ENCODE measurements around the gene ALDOB. TPM values are rescaled to one million over a fixed set of nuclear protein-coding genes. Genes with fewer than 3 reads are reported as not detected.

Gene ALDOB
- total and polyA plus RNA-seq, 2 of the 8 experiments (the other 6 are each of a cell fraction or from before 2014, with no cell fraction given) = not detected

- H3K79me1 ChIP-seq (ENCODE audit: low read depth, low read length) = no peaks in the 10 kb centered on the region
- no peaks in the 10 kb centered on the region; a peak in 1 of 7 replicates for H3K4me1 ChIP-seq (replicated peaks in 1 of 4; ENCODE audit: control insufficient read depth in 3 of 4, insufficient read depth in 4 of 4, low read length in 3 of 4)
- H3K4ac ChIP-seq (replicated peaks; ENCODE audit: insufficient read length, low read depth, low read length) = no peak overlapping the region
- 80% methylated on average over 5 of the region's 5 CpGs; no CpG with 5 or more reads in 1 of the 2 experiments for WGBS, 2 experiments (ENCODE audit: extremely low coverage in 1 of 2, insufficient coverage in 1 of 2, insufficient read length in 1 of 2, insufficient replicate concordance in 2 of 2, low coverage in 1 of 2, low lambda C conversion rate in 2 of 2, missing lambda C conversion rate in 1 of 2)
- H2BK5ac ChIP-seq (ENCODE audit: low read depth, low read length) = no peak overlapping the region
- peaks cover 1% of the 10 kb centered on the region; the same call in 1 of the 2 replicates for H3K23me2 ChIP-seq (ENCODE audit: low read depth, low read length)
- no peak overlapping the region for H3K9ac ChIP-seq (replicated peaks in 1 of 4; ENCODE audit: extremely low read depth in 1 of 4, low read depth in 3 of 4, low read length in 3 of 4)
- H2BK120ac ChIP-seq (replicated peaks; ENCODE audit: low read depth, low read length) = no peak overlapping the region
- no peak overlapping the region for H4K91ac ChIP-seq (replicated peaks; ENCODE audit: insufficient read length, low read length)
- TF ChIP-seq BACH1 (IDR thresholded peaks at IDR 0.05; ENCODE audit: low read length) (no peak), EZH2 (IDR thresholded peaks at IDR 0.05; ENCODE audit: low read depth, low read length, severe bottlenecking) (no peak), SIX5 (IDR thresholded peaks at IDR 0.05; ENCODE audit: low read depth, low read length) (no peak), CHD2 (IDR thresholded peaks at IDR 0.05; ENCODE audit: low read length) (no peak), SIN3A (conservative IDR thresholded peaks at IDR 0.05 in 1 of 2, IDR thresholded peaks at IDR 0.05 in 1 of 2; ENCODE audit: low read depth in 1 of 2, low read length in 2 of 2) (no peak), SRF (IDR thresholded peaks at IDR 0.05; ENCODE audit: low read depth, low read length) (no peak), KDM1A (IDR thresholded peaks at IDR 0.05; ENCODE audit: borderline replicate concordance, low read length) (no peak), HDAC2 (IDR thresholded peaks at IDR 0.05; ENCODE audit: borderline replicate concordance in 1 of 2, low read depth in 2 of 2, low read length in 2 of 2) (no peak), CREB1 (IDR thresholded peaks at IDR 0.05) (no peak), RXRA (IDR thresholded peaks at IDR 0.05; ENCODE audit: insufficient read depth, low read depth, low read length) (no peak), RBBP5 (IDR thresholded peaks at IDR 0.05; ENCODE audit: borderline replicate concordance, low read depth, low read length) (no peak), POU5F1 (IDR thresholded peaks at IDR 0.05; ENCODE audit: low read depth, low read length) (no peak), BCL11A (IDR thresholded peaks at IDR 0.05; ENCODE audit: low read depth in 2 of 2, low read length in 2 of 2) (no peak)
- FAIRE-seq = no peak
- no peak overlapping the region for H3K27ac ChIP-seq (ENCODE audit: low read depth, low read length)
- no peaks in the 10 kb centered on the region for H3K36me3 ChIP-seq (ENCODE audit: control insufficient read depth in 2 of 4, insufficient read depth in 4 of 4, low read length in 3 of 4)
- no peak overlapping the region for H3K18ac ChIP-seq (ENCODE audit: extremely low read depth, low read length)
- no peaks in the 10 kb centered on the region for H3K9me3 ChIP-seq (ENCODE audit: insufficient read depth in 2 of 2, low read depth in 1 of 2, low read length in 1 of 2)
- H4K8ac ChIP-seq (ENCODE audit: extremely low read depth, insufficient read depth, low read length) = no peak overlapping the region
- no peak overlapping the region for H3K14ac ChIP-seq (ENCODE audit: insufficient read length)
- ChIA-PET POLR2A (ENCODE audit: partially characterized antibody) (interaction anchor here (0.6 to 1.5 kb wide), 2 partner anchors 14 to 108 kb away, joined by 3 read pairs; no protein-coding TSS in a partner anchor), CTCF (ENCODE audit: partially characterized antibody) (interaction anchor here (1.0 to 2.3 kb wide), 12 partner anchors 8 to 105 kb away, joined by 3 to 15 read pairs (median 4); no protein-coding TSS in a partner anchor)
- H4K20me1 ChIP-seq (replicated peaks in 1 of 2; ENCODE audit: control insufficient read depth in 1 of 2, insufficient read depth in 2 of 2, low read length in 2 of 2) = no peaks in the 10 kb centered on the region
- no peak overlapping the region for H2BK12ac ChIP-seq (ENCODE audit: low read depth, low read length)
- H3K27me3 ChIP-seq (replicated peaks in 1 of 4; ENCODE audit: control insufficient read depth in 3 of 4, extremely low read depth in 1 of 4, insufficient read depth in 3 of 4, low read length in 3 of 4) = no peaks in the 10 kb centered on the region
- 0 out of 2 replicates have a peak overlapping the region, but pooled peaks have one; percentile 28 for H2AFZ ChIP-seq (ENCODE audit: low read length)
- H2BK15ac ChIP-seq (ENCODE audit: low read length) = no peak overlapping the region
- H3K56ac ChIP-seq (replicated peaks; ENCODE audit: insufficient read length, low read depth, low read length) = no peak overlapping the region
- H2BK20ac ChIP-seq (ENCODE audit: low read length) = no peak overlapping the region
- no peak for DNase-seq (ENCODE audit: low read depth in 1 of 2, low spot score in 2 of 2)
- H3K23ac ChIP-seq (ENCODE audit: insufficient read length) = no peak overlapping the region
- no peak overlapping the region for H3K4me3 ChIP-seq (ENCODE audit: extremely low read depth in 1 of 4, insufficient read depth in 2 of 4, low read depth in 3 of 4, low read length in 4 of 4)
- no peak overlapping the region for H3K4me2 ChIP-seq (ENCODE audit: insufficient read depth in 1 of 2, low read depth in 2 of 2, low read length in 2 of 2)
- H4K5ac ChIP-seq (ENCODE audit: insufficient read length, low read depth, low read length) = no peak overlapping the region
- no peaks in the 10 kb centered on the region for H3K79me2 ChIP-seq (ENCODE audit: control insufficient read depth in 1 of 2, insufficient read depth in 2 of 2, low read length in 2 of 2)
- no peak overlapping the region for H2AK5ac ChIP-seq (ENCODE audit: low read depth, low read length)
These were observed 9.9 kb upstream of the ALDOB start for GRCh38 chr9:101445353-101446029.
